VCaP (cell line): ENCODE measurements around the gene FAM163B.
"Not testable (repeated sequence)": the region's sequence is repeated elsewhere in the genome, so short reads cannot be mapped to it uniquely, and the experiment has no call there.

Experiments
- H3K27ac ChIP-seq: fragments of 450-650 bp; 2 replicates; pipeline ENCODE4 v1.5.1; 2017
- CTCF ChIP-seq: fragments of 450-650 bp; conservative IDR thresholded peaks from 2 replicates; pipeline ENCODE4 v1.5.1; 2017; ENCODE audit warnings: mild to moderate bottlenecking, moderate library complexity

Gene FAM163B

GRCh38 chr9:133632806-133633680 lies 23.9 kb upstream of the FAM163B start:
- H3K27ac ChIP-seq: no peak overlapping the region
- no peak for TF ChIP-seq CTCF

GRCh38 chr9:133631111-133631510 lies 21.9 kb upstream of the FAM163B start:
- no peak for TF ChIP-seq CTCF
- H3K27ac ChIP-seq: no peak overlapping the region

GRCh38 chr9:133629221-133630110 lies 20.3 kb upstream of the FAM163B start:
- H3K27ac ChIP-seq: no peak overlapping the region
- TF ChIP-seq CTCF: no peak

GRCh38 chr9:133628766-133629165 lies 19.6 kb upstream of the FAM163B start:
- no peak for TF ChIP-seq CTCF
- no peak overlapping the region for H3K27ac ChIP-seq

GRCh38 chr9:133627341-133627740 lies 18.2 kb upstream of the FAM163B start:
- H3K27ac ChIP-seq: no peak overlapping the region
- no peak for TF ChIP-seq CTCF

- not testable (repeated sequence) for H3K27ac ChIP-seq
Measured at GRCh38 chr9:133626008-133626407, 16.8 kb upstream of the FAM163B start.

GRCh38 chr9:133622555-133622954 lies 13.4 kb upstream of the FAM163B start:
- H3K27ac ChIP-seq: peak overlapping the region; percentile 15; the same call in 1 of the 2 replicates
- no peak for TF ChIP-seq CTCF
